GM23248 (cell line): ENCODE data around the gene NUCB1. TPM values are rescaled to one million over a fixed set of nuclear protein-coding genes. Genes with fewer than 3 reads are reported as not detected.
"Not testable (repeated sequence)": the region's sequence is repeated elsewhere in the genome, so short reads cannot be mapped to it uniquely, and the experiment has no call there.

Experiments
- DNase-seq: peaks from one replicate; pipeline ENCODE4 v3.0.0-alpha.2; 2015
- H2AFZ ChIP-seq: fragments of 200-600 bp; sonication (generic); 2 replicates; pipeline ENCODE4 v1.6.1; 2016; ENCODE audit warnings: antibody characterized with exemption
- H3F3A ChIP-seq: fragments of 200-600 bp; sonication (generic); 2 replicates; pipeline ENCODE4 v1.6.1; 2016; ENCODE audit warnings: mild to moderate bottlenecking, antibody characterized with exemption, mixed run types; ENCODE audit not compliant: insufficient read depth
- H3K27ac ChIP-seq: fragments of 200-600 bp; sonication (generic); 2 replicates; pipeline ENCODE4 v1.5.1; 2016; ENCODE audit warnings: mild to moderate bottlenecking
- H3K27me3 ChIP-seq: fragments of 200-600 bp; sonication (generic); replicated peaks from 2 replicates; pipeline ENCODE4 v1.6.1; 2016; ENCODE audit warnings: mild to moderate bottlenecking; ENCODE audit not compliant: insufficient read depth
- H3K36me3 ChIP-seq: fragments of 200-600 bp; sonication (generic); 2 replicates; pipeline ENCODE4 v1.6.1; 2016; ENCODE audit warnings: low read depth, mild to moderate bottlenecking
- H3K4me1 ChIP-seq: fragments of 200-600 bp; sonication (generic); 2 replicates; pipeline ENCODE4 v1.6.1; 2016; ENCODE audit warnings: mild to moderate bottlenecking; ENCODE audit not compliant: insufficient read depth
- H3K4me2 ChIP-seq: fragments of 200-600 bp; sonication (generic); one replicate; pipeline ENCODE4 v1.6.1; 2016; ENCODE audit warnings: mild to moderate bottlenecking; ENCODE audit not compliant: unreplicated experiment
- H3K4me3 ChIP-seq: fragments of 200-600 bp; sonication (generic); 2 replicates; pipeline ENCODE4 v1.5.1; 2016; ENCODE audit warnings: mild to moderate bottlenecking
- H3K79me2 ChIP-seq: fragments of 200-600 bp; sonication (generic); 2 replicates; pipeline ENCODE4 v1.6.1; 2016; ENCODE audit warnings: mild to moderate bottlenecking; ENCODE audit not compliant: insufficient read depth
- H3K9ac ChIP-seq: fragments of 200-600 bp; sonication (generic); 2 replicates; pipeline ENCODE4 v1.6.1; 2016; ENCODE audit warnings: mild to moderate bottlenecking
- H3K9me2 ChIP-seq: fragments of 200-600 bp; sonication (generic); 2 replicates; pipeline ENCODE4 v1.6.1; 2016; ENCODE audit warnings: mixed run types, mild to moderate bottlenecking, moderate library complexity; ENCODE audit not compliant: insufficient read depth
- H3K9me3 ChIP-seq: fragments of 200-600 bp; sonication (generic); one replicate; pipeline ENCODE4 v1.6.1; 2017; ENCODE audit warnings: low read depth
- H4K20me1 ChIP-seq: fragments of 200-600 bp; sonication (generic); 2 replicates; pipeline ENCODE4 v1.6.0; 2016; ENCODE audit not compliant: insufficient read depth
- EZH2 ChIP-seq: fragments of 200-600 bp; sonication (generic); IDR thresholded peaks from 2 replicates; pipeline ENCODE4 v1.6.1; 2018; ENCODE audit warnings: antibody characterized with exemption, mild to moderate bottlenecking; ENCODE audit not compliant: insufficient read depth, poor library complexity, severe bottlenecking
- EZH2phosphoT487 ChIP-seq: fragments of 200-600 bp; sonication (generic); IDR thresholded peaks from 2 replicates; pipeline ENCODE4 v1.6.1; 2018; ENCODE audit warnings: antibody characterized with exemption, moderate library complexity, mild to moderate bottlenecking, low read depth; ENCODE audit not compliant: insufficient read depth
- WGBS, 2 experiments: methylation state at CpG; one replicate each; pipeline ENCODE4 v1.1.6; 2015 to 2017; ENCODE audit warnings: low lambda C conversion rate in 2 of 2, low coverage in 1 of 2; ENCODE audit errors: missing lambda C conversion rate in 2 of 2; 5-methylcytosine and 5-hydroxymethylcytosine counted together
- in situ Hi-C: fragments of 300-500 bp; cut with MboI; formaldehyde crosslinking; loops from 2 replicates; pipeline ENCODE4 v1.15.0; 2020
- polyA plus RNA-seq: library from polyadenylated mRNA; unstranded; fragments of >200 nt; fragmentation: Nextera tagmentation; extraction: Ambion mirVana; gene quantifications from 2 replicates; pipeline ENCODE4 v1.2.1, GENCODE V29; 2016
- total RNA-seq: library from RNA; depleted of rRNA; stranded (reverse); fragments of >200 nt; shearing (Covaris generic); gene quantifications from 2 replicates; pipeline ENCODE4 v1.2.3, GENCODE V29; 2014

Gene NUCB1
- total and polyA plus RNA-seq, 2 experiments from 2014 or later, result 401 to 412 TPM

GRCh38 chr19:48881741-48882657 lies 18.1 kb upstream of the NUCB1 start:
- H2AFZ ChIP-seq, result no peak overlapping the region
- peak; percentile 50 for DNase-seq
- H4K20me1 ChIP-seq, result no peaks in the 10 kb centered on the region
- no peaks in the 10 kb centered on the region for H3K9me3 ChIP-seq
- H3K9ac ChIP-seq, result no peak overlapping the region
- H3K4me1 ChIP-seq, result no peaks in the 10 kb centered on the region; the same call in 1 of the 2 replicates
- H3F3A ChIP-seq, result peaks cover 34% of the 10 kb centered on the region
- in situ Hi-C loops, result no loop called here
- no peak overlapping the region for H3K27ac ChIP-seq
- no peaks in the 10 kb centered on the region for H3K27me3 ChIP-seq
- H3K79me2 ChIP-seq, result peaks cover 10% of the 10 kb centered on the region; the same call in 1 of the 2 replicates
- H3K9me2 ChIP-seq, result no peaks in the 10 kb centered on the region
- 78 to 80% methylated on average over 30 of the region's 30 CpGs for WGBS, 2 experiments
- H3K36me3 ChIP-seq, result peaks cover 8% of the 10 kb centered on the region
- no peak for TF ChIP-seq EZH2phosphoT487
- no peak for TF ChIP-seq EZH2
- no peak overlapping the region for H3K4me2 ChIP-seq
- H3K4me3 ChIP-seq, result no peak overlapping the region

- Histone ChIP-seq H3K9ac (no peak overlapping the region), H3K4me1 (no peaks in the 10 kb centered on the region), H3K9me3 (no peaks in the 10 kb centered on the region), H3K27me3 (no peaks in the 10 kb centered on the region), H3F3A (peaks cover 18% of the 10 kb centered on the region), H2AFZ (no peak overlapping the region), H4K20me1 (no peaks in the 10 kb centered on the region), H3K27ac (no peak overlapping the region), H3K9me2 (no peaks in the 10 kb centered on the region), H3K4me2 (no peak overlapping the region), H3K79me2 (no peaks in the 10 kb centered on the region), H3K4me3 (no peak overlapping the region), H3K36me3 (no peaks in the 10 kb centered on the region)
- TF ChIP-seq EZH2 (no peak), EZH2phosphoT487 (no peak)
- DNase-seq, result no peak
- in situ Hi-C loops, result no loop called here
- 95 to 96% methylated on average over 7 of the region's 7 CpGs for WGBS, 2 experiments
Observed at GRCh38 chr19:48883726-48884125, 16.4 kb upstream of the NUCB1 start.

- no peaks in the 10 kb centered on the region for H3K9me2 ChIP-seq
- H2AFZ ChIP-seq, result no peak overlapping the region
- no peak for TF ChIP-seq EZH2
- WGBS, 2 experiments, result 89 to 90% methylated on average over 21 of the region's 21 CpGs
- no peak overlapping the region for H3K4me2 ChIP-seq
- no peaks in the 10 kb centered on the region for H3F3A ChIP-seq
- no peaks in the 10 kb centered on the region for H3K4me1 ChIP-seq
- H3K79me2 ChIP-seq, result no peaks in the 10 kb centered on the region
- no peak overlapping the region for H3K9ac ChIP-seq
- H3K36me3 ChIP-seq, result no peaks in the 10 kb centered on the region
- no peaks in the 10 kb centered on the region for H3K27me3 ChIP-seq
- DNase-seq, result no peak
- H3K27ac ChIP-seq, result no peak overlapping the region
- in situ Hi-C loops, result no loop called here
- no peak overlapping the region for H3K4me3 ChIP-seq
- H4K20me1 ChIP-seq, result no peaks in the 10 kb centered on the region
- no peaks in the 10 kb centered on the region for H3K9me3 ChIP-seq
Observed at GRCh38 chr19:48887861-48888612, 12.1 kb upstream of the NUCB1 start.

- H2AFZ ChIP-seq, H3K36me3 ChIP-seq, in situ Hi-C loops, H3K79me2 ChIP-seq, H3F3A ChIP-seq, H3K4me3 ChIP-seq, H3K27ac ChIP-seq, H3K9me2 ChIP-seq, H3K4me2 ChIP-seq, H3K27me3 ChIP-seq, H3K9me3 ChIP-seq, H4K20me1 ChIP-seq, DNase-seq, H3K9ac ChIP-seq, H3K4me1 ChIP-seq: not testable (repeated sequence)
- 63 to 64% methylated on average over 3 of the region's 3 CpGs for WGBS, 2 experiments
Observed at GRCh38 chr19:48889496-48889895, 10.6 kb upstream of the NUCB1 start.
